ENCODE data around the gene TFAP2A. TPM values are rescaled to one million over a fixed set of nuclear protein-coding genes. Genes with fewer than 3 reads are reported as not detected.

Gene TFAP2A
- total RNA-seq, 1 donor from 2014 or later, result 1.6 TPM

DNA sequence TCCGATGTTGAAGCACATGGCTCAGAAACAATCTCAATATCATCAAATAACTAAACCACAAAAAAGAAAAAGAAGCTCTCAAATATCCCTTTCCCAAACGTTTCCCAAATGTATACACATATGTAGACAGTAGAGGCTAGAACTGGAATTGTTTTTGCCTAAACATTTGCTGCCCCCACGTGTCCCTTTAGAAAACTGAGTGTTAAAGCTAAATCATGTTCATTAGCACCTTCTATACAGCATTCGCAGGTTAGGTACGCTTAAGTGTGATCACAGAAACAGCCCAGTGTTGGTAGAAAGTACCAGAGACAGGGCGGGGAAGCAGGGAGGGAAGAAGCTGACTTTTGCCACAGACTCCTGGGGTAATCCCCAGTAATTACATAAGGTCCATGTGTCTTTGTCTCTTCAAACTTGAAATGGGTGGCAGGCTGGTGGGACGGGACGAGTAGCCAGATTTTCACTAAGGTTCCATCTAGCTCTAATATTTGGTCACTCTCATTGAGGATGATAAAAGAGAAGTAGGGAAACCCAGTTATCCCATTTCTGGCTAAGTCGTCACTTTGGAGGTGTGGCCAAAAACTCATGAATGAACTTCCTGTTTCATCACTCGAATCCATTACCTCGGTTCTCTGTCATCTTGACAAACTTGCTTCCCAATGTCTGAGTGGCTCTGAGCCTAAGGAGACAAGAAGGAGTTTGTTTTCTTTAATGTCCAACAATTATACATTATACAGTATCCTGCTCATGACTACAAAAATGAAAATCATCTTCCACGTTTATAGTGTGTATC, 15.0 kb upstream of the TFAP2A start:
- ATAC-seq (peak; percentile 39), DNase-seq (ENCODE audit: low spot score) (no peak)
- intact Hi-C loops (cut with DNase I), result no loop called here

GRCh38 chr6:10426781-10427279, 12.0 kb upstream of the TFAP2A start:
- intact Hi-C loops (cut with DNase I), result no loop called here
- ATAC-seq (no peak), DNase-seq (ENCODE audit: low spot score) (no peak)

DNA sequence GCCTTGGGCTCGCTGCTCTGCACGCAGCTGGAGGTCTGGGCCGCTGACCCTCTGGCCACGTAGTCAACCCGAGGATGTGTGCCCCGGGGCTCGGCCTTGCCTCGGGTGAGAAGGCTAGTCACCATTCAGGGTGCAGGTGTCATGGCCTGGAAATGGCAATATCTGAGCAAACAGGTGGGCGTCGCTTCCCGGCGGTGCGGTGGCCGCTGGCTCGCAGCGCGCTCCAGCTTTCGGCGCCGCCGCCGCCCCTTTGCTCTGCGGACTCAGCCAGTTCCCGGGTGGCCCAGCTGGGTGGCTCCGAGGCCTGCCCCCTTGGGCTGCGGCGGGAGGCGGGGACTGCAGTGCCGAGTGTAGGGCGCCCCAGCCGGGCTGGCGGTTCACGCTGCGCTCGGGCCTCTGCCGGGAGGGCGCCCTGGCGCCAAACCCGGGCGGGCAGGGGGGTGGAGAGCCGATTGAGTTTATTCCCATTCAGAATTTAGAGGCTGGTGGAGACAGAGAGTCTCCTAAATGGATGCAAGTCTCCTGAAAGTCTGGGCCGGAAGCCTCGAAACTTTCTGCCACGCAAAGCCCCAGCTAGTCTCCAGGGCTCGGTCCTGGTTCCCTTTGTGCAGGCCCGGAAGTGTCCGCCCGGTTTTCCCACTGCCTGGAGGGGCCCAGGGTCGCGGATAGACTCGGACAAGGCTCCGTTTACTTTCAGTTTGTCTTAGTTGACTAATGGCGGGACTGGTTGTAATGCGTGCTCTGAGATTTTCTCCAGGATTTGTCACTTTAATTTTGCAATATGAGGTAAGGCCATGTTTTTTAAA, 11.3 kb upstream of the TFAP2A start:
- no peak for DNase-seq (ENCODE audit: low spot score)
- peak; percentile 59 for ATAC-seq
- intact Hi-C loops (cut with DNase I), result no loop called here

DNA sequence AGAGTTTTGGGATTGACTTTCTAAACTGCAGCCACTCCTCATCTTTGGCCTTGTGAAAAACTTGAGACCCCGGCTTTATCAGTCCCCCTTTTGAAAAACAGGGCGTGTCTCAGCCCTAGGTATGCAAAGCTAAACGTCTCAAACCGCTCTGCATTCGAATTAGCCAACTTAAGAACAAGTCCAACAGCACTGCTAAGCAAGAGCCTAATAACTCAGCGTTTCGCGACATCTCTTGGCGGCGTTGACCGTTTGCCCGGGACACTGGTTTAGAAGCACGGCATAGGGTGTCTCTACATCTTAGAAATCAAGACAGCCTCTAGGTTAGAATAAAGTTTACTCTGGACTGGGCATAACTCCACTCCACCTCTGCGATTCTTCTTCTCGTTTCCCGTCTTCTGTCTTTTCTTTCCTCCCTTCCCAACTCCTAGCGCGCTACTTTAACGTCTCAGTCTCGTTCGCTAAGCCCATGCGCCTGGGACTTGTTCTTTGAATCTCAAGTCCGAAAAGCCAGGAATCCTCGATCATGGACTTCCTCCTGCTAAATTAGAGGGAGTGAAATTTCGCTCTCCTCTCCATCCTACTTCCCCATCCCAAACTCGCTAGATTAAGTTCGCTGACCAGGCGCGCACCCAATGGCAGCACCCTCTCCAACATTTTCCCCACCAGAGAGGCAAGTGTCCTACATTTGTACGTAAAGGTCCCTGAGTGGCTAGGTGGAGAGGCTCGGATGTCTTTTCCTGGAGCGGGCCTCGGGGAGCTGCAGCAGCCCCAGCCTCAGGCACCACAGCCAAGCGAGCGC, 10.5 kb upstream of the TFAP2A start:
- intact Hi-C loops (cut with DNase I), result no loop called here
- ATAC-seq, result no peak
- no peak for DNase-seq (ENCODE audit: low spot score)

- no peak for ATAC-seq
- intact Hi-C loops (cut with DNase I), result no loop called here
- no peak for DNase-seq (ENCODE audit: low spot score)
These were observed 9.2 kb upstream of the TFAP2A start for GRCh38 chr6:10424040-10424439.

GRCh38 chr6:10422737-10423034, 7.8 kb upstream of the TFAP2A start:
- no peak for DNase-seq (ENCODE audit: low spot score)
- intact Hi-C loops (cut with DNase I), result no loop called here
- ATAC-seq, result no peak

DNA sequence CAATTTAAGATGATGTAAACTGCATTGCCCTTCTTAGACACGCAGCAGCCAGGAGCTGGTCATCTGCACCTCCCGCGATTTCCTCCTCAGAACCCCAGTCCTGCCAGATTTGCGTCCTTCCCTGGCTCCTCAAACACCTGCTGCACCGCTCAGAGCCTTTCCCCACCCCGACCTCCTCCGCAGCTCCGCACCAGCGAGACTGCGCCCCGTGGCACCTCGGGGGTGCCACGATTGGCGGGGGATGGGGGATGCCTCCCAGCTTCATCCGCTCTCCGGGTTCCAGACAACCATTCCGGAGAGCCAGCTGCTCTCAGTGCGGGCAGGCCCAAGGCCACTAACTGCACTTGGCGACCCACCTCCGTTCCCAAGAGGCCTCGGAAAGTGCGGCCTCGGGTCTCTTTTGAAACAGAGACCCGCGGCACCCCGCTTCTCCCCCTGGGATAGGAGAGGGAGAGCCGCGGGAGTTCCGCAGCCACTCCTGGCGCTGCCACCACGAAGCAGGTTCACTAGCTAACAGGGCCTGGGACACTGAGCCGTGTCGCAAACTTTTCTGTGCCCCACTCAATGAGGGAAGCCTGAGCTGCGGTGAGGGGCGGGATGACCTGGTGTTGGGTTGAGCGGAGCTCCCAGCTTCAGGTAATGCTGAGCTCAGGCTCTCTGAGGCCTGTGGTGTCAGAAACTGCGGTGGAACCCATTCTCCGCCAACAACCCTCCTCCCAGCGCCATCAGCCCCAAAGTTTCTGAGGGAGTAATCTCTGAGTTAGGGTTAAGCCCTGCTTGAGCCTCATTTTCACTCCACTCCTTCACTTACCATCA, 7.3 kb upstream of the TFAP2A start:
- ATAC-seq, result no peak
- no peak for DNase-seq (ENCODE audit: low spot score)
- intact Hi-C loops (cut with DNase I), result no loop called here

GRCh38 chr6:10421158-10421920, 6.5 kb upstream of the TFAP2A start:
- DNase-seq (ENCODE audit: low spot score), result no peak
- intact Hi-C loops (cut with DNase I), result no loop called here
- ATAC-seq, result no peak

GRCh38 chr6:10420546-10421157, 5.8 kb upstream of the TFAP2A start:
- ATAC-seq, result no peak
- intact Hi-C loops (cut with DNase I), result no loop called here
- no peak for DNase-seq (ENCODE audit: low spot score)

GRCh38 chr6:10419749-10420545, 5.1 kb upstream of the TFAP2A start:
- ATAC-seq (no peak), DNase-seq (ENCODE audit: low spot score) (no peak)
- intact Hi-C loops (cut with DNase I), result loop anchor here (10.0 kb wide), 1 partner anchor 385 kb away; no protein-coding TSS in a partner anchor

GRCh38 chr6:10418862-10419748, 4.2 kb upstream of the TFAP2A start:
- ATAC-seq, result no peak
- intact Hi-C loops (cut with DNase I), result loop anchor here (10.0 kb wide), 1 partner anchor 384 kb away; no protein-coding TSS in a partner anchor
- no peak for DNase-seq (ENCODE audit: low spot score)

- ATAC-seq (no peak), DNase-seq (ENCODE audit: low spot score) (no peak)
- intact Hi-C loops (cut with DNase I), result loop anchor here (10.0 kb wide), 1 partner anchor 384 kb away; no protein-coding TSS in a partner anchor
These were observed 3.5 kb upstream of the TFAP2A start for GRCh38 chr6:10418361-10418861.

- DNase-seq (ENCODE audit: low spot score), result no peak
- no peak for ATAC-seq
- intact Hi-C loops (cut with DNase I), result loop anchor here (10.0 kb wide), 1 partner anchor 383 kb away; no protein-coding TSS in a partner anchor
These were observed 2.8 kb upstream of the TFAP2A start for GRCh38 chr6:10417681-10418104.

- intact Hi-C loops (cut with DNase I), result loop anchor here (10.0 kb wide), 1 partner anchor 382 kb away; no protein-coding TSS in a partner anchor
- ATAC-seq, result no peak
- no peak for DNase-seq (ENCODE audit: low spot score)
These were observed 2.2 kb upstream of the TFAP2A start for GRCh38 chr6:10416863-10417641.

DNA sequence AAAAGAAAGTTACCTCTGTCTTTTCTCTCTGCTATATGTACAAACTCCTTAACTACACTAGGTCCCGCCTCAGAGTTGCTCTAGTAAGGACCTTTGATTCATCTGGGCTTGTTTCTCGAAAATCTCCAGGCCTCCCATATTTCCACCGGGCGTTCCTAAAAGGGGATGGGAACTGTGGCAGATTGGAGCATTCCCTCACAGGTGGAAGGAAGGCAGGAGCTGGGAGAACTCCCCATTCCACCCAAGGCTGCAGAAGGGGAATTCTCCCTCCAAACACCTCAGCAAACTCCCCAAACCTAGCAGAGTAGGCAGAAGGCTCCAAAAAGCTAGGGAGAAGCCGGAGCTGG, 1.6 kb upstream of the TFAP2A start:
- ATAC-seq, result no peak
- intact Hi-C loops (cut with DNase I), result loop anchor here (10.0 kb wide), 1 partner anchor 382 kb away; no protein-coding TSS in a partner anchor
- no peak for DNase-seq (ENCODE audit: low spot score)
